Measurements from ENCODE around the gene KHSRP. TPM values are rescaled to one million over a fixed set of nuclear protein-coding genes. Genes with fewer than 3 reads are reported as not detected.

The KHSRP gene
- total RNA-seq, 1 donor, result 118 TPM

DNA sequence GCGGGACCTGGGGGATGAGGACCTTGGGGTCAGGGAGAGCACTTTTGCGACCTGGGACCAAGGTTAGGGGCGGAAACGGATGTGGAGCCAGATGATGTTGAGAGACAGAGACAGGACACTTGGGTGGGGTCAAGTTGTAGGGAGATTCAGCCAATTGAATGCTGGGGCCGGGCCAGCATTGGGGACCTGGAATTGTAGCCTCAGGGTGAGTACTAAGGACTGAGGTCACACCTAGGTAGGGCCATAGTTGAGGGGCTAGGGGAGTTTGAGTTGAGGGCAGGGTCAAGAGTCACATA is 50.9 kb downstream of the KHSRP start:
- no peak for DNase-seq (ENCODE audit: low read depth)
- peak overlapping the region; percentile 60 for H3K4me3 ChIP-seq (ENCODE audit: low read depth, low read length)
- TF ChIP-seq, protein P1, sequence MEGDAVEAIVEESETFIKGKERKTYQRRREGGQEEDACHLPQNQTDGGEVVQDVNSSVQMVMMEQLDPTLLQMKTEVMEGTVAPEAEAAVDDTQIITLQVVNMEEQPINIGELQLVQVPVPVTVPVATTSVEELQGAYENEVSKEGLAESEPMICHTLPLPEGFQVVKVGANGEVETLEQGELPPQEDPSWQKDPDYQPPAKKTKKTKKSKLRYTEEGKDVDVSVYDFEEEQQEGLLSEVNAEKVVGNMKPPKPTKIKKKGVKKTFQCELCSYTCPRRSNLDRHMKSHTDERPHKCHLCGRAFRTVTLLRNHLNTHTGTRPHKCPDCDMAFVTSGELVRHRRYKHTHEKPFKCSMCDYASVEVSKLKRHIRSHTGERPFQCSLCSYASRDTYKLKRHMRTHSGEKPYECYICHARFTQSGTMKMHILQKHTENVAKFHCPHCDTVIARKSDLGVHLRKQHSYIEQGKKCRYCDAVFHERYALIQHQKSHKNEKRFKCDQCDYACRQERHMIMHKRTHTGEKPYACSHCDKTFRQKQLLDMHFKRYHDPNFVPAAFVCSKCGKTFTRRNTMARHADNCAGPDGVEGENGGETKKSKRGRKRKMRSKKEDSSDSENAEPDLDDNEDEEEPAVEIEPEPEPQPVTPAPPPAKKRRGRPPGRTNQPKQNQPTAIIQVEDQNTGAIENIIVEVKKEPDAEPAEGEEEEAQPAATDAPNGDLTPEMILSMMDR (IDR thresholded peaks at IDR 0.05; ENCODE audit: insufficient read depth, low read depth, low read length), result no peak

DNA sequence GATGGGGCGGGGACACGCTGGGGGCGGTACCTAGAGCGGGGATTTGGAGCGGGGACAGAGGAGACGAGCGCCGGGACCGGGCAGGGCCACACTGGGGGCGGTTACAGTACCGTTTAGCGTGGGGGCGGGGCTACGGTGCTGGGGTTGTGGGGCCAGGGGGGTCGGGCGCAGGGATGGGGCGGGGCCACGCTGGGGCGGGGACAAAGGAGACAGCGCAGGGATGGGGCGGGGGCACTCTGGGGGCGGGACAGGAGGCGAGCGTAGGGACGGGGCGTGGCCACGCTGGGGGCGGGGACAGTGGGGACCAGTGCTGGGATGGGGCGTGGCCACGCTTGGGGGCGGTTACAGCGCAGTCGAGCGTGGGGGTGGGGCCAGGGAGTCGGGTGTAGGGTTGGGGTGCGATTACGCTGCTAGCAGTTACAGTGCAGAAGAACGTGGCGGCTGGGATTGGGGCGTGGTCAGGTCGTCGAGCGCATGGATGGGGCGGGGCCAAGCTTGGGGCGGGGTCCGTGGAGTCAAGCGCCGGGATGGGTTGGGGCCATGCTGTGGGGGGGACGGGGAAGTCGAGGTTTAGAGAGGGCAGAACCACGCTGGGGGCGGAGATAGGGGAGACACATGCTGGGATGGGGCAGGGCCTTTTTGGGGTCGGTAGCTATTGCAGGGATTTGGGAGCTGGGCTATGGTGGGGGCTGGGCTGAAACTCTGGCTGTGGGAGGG is 51.4 kb downstream of the KHSRP start:
- DNase-seq (ENCODE audit: low read depth), result peak; percentile 99
- H3K4me3 ChIP-seq (ENCODE audit: low read depth, low read length), result peak overlapping the region; percentile 82
- TF ChIP-seq, protein P1 (IDR thresholded peaks at IDR 0.05; ENCODE audit: insufficient read depth, low read depth, low read length), result no peak

DNA sequence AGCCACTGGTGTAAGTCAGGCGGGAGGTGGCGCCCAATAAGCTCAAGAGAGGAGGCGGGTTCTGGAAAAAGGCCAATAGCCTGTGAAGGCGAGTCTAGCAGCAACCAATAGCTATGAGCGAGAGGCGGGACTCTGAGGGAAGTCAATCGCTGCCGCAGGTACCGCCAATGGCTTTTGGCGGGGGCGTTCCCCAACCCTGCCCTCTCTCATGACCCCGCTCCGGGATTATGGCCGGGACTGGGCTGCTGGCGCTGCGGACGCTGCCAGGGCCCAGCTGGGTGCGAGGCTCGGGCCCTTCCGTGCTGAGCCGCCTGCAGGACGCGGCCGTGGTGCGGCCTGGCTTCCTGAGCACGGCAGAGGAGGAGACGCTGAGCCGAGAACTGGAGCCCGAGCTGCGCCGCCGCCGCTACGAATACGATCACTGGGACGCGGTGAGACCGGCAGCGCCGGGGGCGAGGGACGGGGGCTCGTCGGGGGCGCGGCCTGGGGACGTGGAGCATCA is 52.0 kb downstream of the KHSRP start, which contains the start of gene ALKBH7:
Gene ALKBH7, plus strand, starts transcription at position 201 of the 502 bp plus-strand sequence. Its CDS starts 27 bp downstream, at position 228.
- H3K4me3 ChIP-seq (ENCODE audit: low read depth, low read length), result peak within 1 kb of the TSS; percentile 82
- TF ChIP-seq, protein P1 (IDR thresholded peaks at IDR 0.05; ENCODE audit: insufficient read depth, low read depth, low read length), result no peak
- DNase-seq (ENCODE audit: low read depth), result peak; percentile 100

DNA sequence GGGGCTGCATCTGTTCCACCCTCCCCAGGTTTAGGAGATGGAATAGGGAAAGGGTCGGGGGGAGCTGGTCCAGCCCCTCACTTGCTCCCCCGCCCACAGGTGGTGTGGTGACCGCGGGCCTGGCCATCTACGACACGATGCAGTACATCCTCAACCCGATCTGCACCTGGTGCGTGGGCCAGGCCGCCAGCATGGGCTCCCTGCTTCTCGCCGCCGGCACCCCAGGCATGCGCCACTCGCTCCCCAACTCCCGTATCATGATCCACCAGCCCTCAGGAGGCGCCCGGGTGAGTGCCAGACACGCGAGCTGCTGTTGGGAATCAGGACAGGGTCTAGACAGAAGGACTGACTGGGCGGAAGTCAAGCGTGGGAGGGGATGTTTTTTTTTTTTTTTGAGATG is 60.3 kb downstream of the KHSRP start:
- TF ChIP-seq, protein P1 (IDR thresholded peaks at IDR 0.05; ENCODE audit: insufficient read depth, low read depth, low read length), result no peak
- DNase-seq (ENCODE audit: low read depth), result no peak

More for the DNA sequence above, 60.3 kb downstream of the KHSRP start:
- H3K4me3 ChIP-seq (ENCODE audit: low read depth, low read length), result no peak overlapping the region

Small RNA genes within 50 kb of the gene (small RNA-seq; reads per million reads assigned to genes)
- gene MIR6790 (not detected), gene MIR6885 (not detected)

Other genes with a start within 250 kb of the KHSRP start
- 11.9 and 12.5 TPM in 2 replicates for gene MLLT1, start 144.8 kb downstream of the KHSRP start, total RNA-seq
- gene ACER1, start 91.2 kb downstream of the KHSRP start, total RNA-seq, result not detected in 2 replicates
- 35.4 and 38.3 TPM in 2 replicates for gene CLPP, start 63.3 kb downstream of the KHSRP start, total RNA-seq
- 35.4 and 47.7 TPM in 2 replicates for gene ALKBH7, start 52.0 kb downstream of the KHSRP start, total RNA-seq
- gene PSPN, start 48.9 kb downstream of the KHSRP start, total RNA-seq, result 0.97 and 1.7 TPM in 2 replicates
- gene GTF2F1, start 31.6 kb downstream of the KHSRP start, total RNA-seq, result 36.1 and 42.7 TPM in 2 replicates
- not detected in 2 replicates for gene SLC25A41, start 9.0 kb upstream of the KHSRP start, total RNA-seq
- 22.9 and 33.2 TPM in 2 replicates for gene SLC25A23, start 35.0 kb upstream of the KHSRP start, total RNA-seq
- gene CRB3, start 39.5 kb upstream of the KHSRP start, total RNA-seq, result 0.43 TPM in 1 of 2 replicates, not detected in the other
- not detected in 2 replicates for gene DENND1C, start 57.0 kb upstream of the KHSRP start, total RNA-seq
- not detected in 2 replicates for gene TUBB4A, start 77.5 kb upstream of the KHSRP start, total RNA-seq
- 0.32 TPM in 1 of 2 replicates, not detected in the other for gene TNFSF9, start 106.2 kb upstream of the KHSRP start, total RNA-seq
- gene CD70, start 166.3 kb upstream of the KHSRP start, total RNA-seq, result not detected in 2 replicates
- gene TNFSF14, start 245.3 kb upstream of the KHSRP start, total RNA-seq, result under 0.01 TPM in 1 of 2 replicates, not detected in the other

Measured in fibroblast of villous mesenchyme (primary cell).